Peyer's patch (tissue), 4 donors: Measurements from ENCODE around the gene PLOD1.

Source experiments
- POLR2A ChIP-seq, 2 donors: fragments of 450-650 bp; IDR thresholded peaks; one replicate each; pipeline ENCODE4 v1.5.1; 2017; ENCODE audit warnings: antibody characterized with exemption in 2 of 2, mild to moderate bottlenecking in 2 of 2, moderate library complexity in 2 of 2
- TF ChIP-seq, protein P1 (sequence below), 6 experiments: fragments of 450-650 bp in 4 of 6; fragments of 200-600 bp in 2 of 6; sonication (generic) in 1 of 6; IDR thresholded peaks; one replicate each; pipeline ENCODE4 v1.5.1; 2017 to 2019; ENCODE audit warnings: antibody characterized with exemption in 6 of 6, mild to moderate bottlenecking in 3 of 6, moderate library complexity in 1 of 6

GRCh38 chr1:11921022-11921421, 13.5 kb upstream of the PLOD1 start:
- TF ChIP-seq, protein P1, sequence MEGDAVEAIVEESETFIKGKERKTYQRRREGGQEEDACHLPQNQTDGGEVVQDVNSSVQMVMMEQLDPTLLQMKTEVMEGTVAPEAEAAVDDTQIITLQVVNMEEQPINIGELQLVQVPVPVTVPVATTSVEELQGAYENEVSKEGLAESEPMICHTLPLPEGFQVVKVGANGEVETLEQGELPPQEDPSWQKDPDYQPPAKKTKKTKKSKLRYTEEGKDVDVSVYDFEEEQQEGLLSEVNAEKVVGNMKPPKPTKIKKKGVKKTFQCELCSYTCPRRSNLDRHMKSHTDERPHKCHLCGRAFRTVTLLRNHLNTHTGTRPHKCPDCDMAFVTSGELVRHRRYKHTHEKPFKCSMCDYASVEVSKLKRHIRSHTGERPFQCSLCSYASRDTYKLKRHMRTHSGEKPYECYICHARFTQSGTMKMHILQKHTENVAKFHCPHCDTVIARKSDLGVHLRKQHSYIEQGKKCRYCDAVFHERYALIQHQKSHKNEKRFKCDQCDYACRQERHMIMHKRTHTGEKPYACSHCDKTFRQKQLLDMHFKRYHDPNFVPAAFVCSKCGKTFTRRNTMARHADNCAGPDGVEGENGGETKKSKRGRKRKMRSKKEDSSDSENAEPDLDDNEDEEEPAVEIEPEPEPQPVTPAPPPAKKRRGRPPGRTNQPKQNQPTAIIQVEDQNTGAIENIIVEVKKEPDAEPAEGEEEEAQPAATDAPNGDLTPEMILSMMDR (IDR thresholded peaks at IDR 0.05), result no peak
- TF ChIP-seq POLR2A (IDR thresholded peaks at IDR 0.05), result no peak
